RWPE2 (cell line): ENCODE results near the gene PRSS33.
A peak's percentile ranks its signal among the peaks of the same experiment; 100 is the strongest.

ENCODE experiments used
- ATAC-seq: fragments of 200-7000 bp; cut with Tn5 transposase; 3 replicates; pipeline ENCODE4 v1.9.1; 2021; ENCODE audit warnings: low read depth
- DNase-seq: peaks from one replicate; pipeline ENCODE4 v3.0.0-alpha.2; 2020; ENCODE audit warnings: low spot score
- H3K27ac ChIP-seq: fragments of 450-650 bp; 2 replicates; pipeline ENCODE4 v1.5.1; 2017; ENCODE audit warnings: mild to moderate bottlenecking; ENCODE audit not compliant: poor library complexity, severe bottlenecking
- H3K27me3 ChIP-seq: fragments of 250-450 bp; sonication (Bioruptor Pico); 2 replicates; pipeline ENCODE4 v1.5.1; 2021; ENCODE audit warnings: mild to moderate bottlenecking, moderate library complexity; ENCODE audit not compliant: insufficient read depth, poor library complexity, severe bottlenecking
- H3K36me3 ChIP-seq: fragments of 250-450 bp; sonication (Bioruptor Pico); 2 replicates; pipeline ENCODE4 v1.5.1; 2020; ENCODE audit warnings: low read depth, mild to moderate bottlenecking, moderate library complexity
- H3K4me1 ChIP-seq: fragments of 250-450 bp; sonication (Bioruptor Pico); 2 replicates; pipeline ENCODE4 v1.5.1; 2021; ENCODE audit warnings: mild to moderate bottlenecking, moderate library complexity; ENCODE audit not compliant: insufficient read depth, poor library complexity, severe bottlenecking
- H3K4me3 ChIP-seq: fragments of 250-450 bp; sonication (Bioruptor Pico); 2 replicates; pipeline ENCODE4 v1.5.1; 2021; ENCODE audit warnings: mild to moderate bottlenecking, moderate library complexity; ENCODE audit not compliant: severe bottlenecking
- H3K9me3 ChIP-seq: fragments of 250-450 bp; sonication (Bioruptor Pico); 2 replicates; pipeline ENCODE4 v1.5.1; 2021; ENCODE audit warnings: mild to moderate bottlenecking, moderate library complexity; ENCODE audit not compliant: severe bottlenecking
- TF ChIP-seq, protein P1 (sequence below): fragments of 450-650 bp; IDR thresholded peaks from one replicate; pipeline ENCODE4 v1.5.1; 2017; ENCODE audit warnings: mild to moderate bottlenecking, moderate library complexity; ENCODE audit not compliant: poor library complexity, severe bottlenecking

PRSS33 gene

DNA sequence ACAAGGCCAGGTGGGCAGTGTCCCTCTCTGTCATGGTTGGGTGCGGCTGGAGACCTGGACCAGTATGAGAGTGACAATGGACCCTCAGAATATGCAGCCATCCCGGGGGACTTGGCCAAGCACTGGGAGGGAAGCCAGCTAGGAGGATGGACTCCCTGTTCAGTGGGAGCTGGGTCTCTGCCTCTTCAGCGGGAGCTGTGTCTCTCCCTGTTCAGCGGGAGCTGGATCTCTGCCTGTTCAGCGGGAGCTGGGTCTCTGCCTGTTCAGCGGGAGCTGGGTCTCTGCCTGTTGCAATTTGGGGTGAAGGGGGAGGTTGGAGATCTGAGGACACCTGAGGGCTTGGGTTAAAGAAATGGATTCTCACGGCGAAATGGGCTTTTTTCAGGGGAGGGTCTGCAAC, 3.8 kb upstream of the PRSS33 start:
- Histone ChIP-seq H3K36me3 (no peaks in the 10 kb centered on the region), H3K27ac (no peak overlapping the region), H3K27me3 (no peaks in the 10 kb centered on the region), H3K4me3 (no peak overlapping the region), H3K4me1 (peaks cover 22% of the 10 kb centered on the region), H3K9me3 (no peaks in the 10 kb centered on the region)
- TF ChIP-seq, protein P1, sequence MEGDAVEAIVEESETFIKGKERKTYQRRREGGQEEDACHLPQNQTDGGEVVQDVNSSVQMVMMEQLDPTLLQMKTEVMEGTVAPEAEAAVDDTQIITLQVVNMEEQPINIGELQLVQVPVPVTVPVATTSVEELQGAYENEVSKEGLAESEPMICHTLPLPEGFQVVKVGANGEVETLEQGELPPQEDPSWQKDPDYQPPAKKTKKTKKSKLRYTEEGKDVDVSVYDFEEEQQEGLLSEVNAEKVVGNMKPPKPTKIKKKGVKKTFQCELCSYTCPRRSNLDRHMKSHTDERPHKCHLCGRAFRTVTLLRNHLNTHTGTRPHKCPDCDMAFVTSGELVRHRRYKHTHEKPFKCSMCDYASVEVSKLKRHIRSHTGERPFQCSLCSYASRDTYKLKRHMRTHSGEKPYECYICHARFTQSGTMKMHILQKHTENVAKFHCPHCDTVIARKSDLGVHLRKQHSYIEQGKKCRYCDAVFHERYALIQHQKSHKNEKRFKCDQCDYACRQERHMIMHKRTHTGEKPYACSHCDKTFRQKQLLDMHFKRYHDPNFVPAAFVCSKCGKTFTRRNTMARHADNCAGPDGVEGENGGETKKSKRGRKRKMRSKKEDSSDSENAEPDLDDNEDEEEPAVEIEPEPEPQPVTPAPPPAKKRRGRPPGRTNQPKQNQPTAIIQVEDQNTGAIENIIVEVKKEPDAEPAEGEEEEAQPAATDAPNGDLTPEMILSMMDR: no peak
- DNase-seq (peak; percentile 27), ATAC-seq (no peak)

DNA sequence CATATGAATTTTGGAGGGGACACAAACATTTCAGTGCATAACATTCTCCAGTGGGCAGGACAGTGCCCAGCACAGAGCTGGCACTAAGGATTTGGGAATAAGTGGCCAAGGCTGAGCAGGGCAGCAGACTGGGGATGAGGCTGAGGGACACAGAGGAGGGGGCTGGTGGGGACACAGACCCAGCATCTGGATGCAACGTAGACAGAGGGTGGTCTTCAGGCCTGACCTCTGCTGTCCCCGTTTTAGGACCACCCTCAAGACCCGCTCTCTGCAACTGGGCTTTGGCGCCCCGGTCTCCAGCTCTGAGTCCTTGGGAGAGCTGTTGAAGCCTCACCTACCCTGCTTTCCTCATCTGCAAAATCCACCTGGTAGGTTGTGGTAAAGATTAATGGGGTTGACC, 3.3 kb upstream of the PRSS33 start:
- ATAC-seq (no peak), DNase-seq (peak; percentile 39)
- H3K4me3 ChIP-seq: no peak overlapping the region
- no peaks in the 10 kb centered on the region for H3K36me3 ChIP-seq
- TF ChIP-seq, protein P1: no peak
- H3K27me3 ChIP-seq: peaks cover 3% of the 10 kb centered on the region
- no peak overlapping the region for H3K27ac ChIP-seq
- peaks cover 17% of the 10 kb centered on the region for H3K4me1 ChIP-seq
- H3K9me3 ChIP-seq: no peaks in the 10 kb centered on the region

- peaks cover 4% of the 10 kb centered on the region for H3K27me3 ChIP-seq
- no peaks in the 10 kb centered on the region for H3K36me3 ChIP-seq
- no peaks in the 10 kb centered on the region for H3K4me1 ChIP-seq
- ATAC-seq: no peak
- DNase-seq: peak; percentile 43
- TF ChIP-seq, protein P1: no peak
- H3K9me3 ChIP-seq: no peaks in the 10 kb centered on the region
- H3K27ac ChIP-seq: no peak overlapping the region
- H3K4me3 ChIP-seq: no peak overlapping the region
These were observed 601 bp upstream of the PRSS33 start for GRCh38 chr16:2787961-2788360.

GRCh38 chr16:2786826-2787151, 571 bp downstream of the PRSS33 start:
- H3K9me3 ChIP-seq: no peaks in the 10 kb centered on the region
- H3K4me1 ChIP-seq: no peaks in the 10 kb centered on the region
- no peak for DNase-seq
- ATAC-seq: no peak
- H3K27me3 ChIP-seq: peaks cover 4% of the 10 kb centered on the region
- H3K4me3 ChIP-seq: no peak overlapping the region
- no peaks in the 10 kb centered on the region for H3K36me3 ChIP-seq
- H3K27ac ChIP-seq: no peak overlapping the region
- TF ChIP-seq, protein P1: no peak

DNA sequence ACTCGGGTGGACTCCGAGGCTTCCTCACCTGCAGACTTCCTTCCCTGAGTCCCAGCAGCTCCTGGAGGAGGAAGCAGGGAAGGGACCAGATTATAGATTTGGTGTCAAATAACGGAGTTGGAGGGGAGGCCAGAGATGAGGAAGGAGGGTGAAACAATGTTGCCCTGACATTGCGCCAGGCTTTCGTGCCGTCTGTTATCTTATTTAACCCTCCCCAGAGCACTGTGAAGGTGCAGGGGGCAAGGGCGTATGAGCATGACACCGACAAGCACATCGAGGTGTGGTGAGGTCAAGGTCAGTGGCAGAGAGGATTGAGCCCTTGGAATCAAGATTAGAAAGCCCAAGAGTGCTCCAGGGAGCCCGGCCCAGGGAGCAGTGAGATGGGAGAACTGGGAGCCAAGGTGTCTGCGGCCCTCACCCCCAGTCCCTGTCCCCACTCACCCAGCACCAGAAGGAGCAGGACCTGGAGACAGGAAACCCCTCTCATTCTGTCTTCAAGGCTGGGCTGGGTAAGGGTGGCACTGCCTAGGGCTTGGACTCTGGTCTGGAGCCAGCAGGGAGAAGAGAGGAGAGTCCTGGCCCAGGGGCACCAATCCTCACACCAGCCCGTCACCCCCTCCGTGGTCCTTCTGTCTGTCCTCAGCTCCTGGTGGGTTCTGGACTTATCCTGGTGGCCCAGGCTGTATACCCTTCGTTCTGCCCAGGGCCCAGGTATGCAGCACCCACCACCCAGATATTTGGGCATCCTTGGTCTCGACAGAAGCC, 1.1 kb downstream of the PRSS33 start:
- Histone ChIP-seq H3K27ac (no peak overlapping the region), H3K9me3 (no peaks in the 10 kb centered on the region), H3K27me3 (peaks cover 4% of the 10 kb centered on the region), H3K4me3 (no peak overlapping the region), H3K36me3 (no peaks in the 10 kb centered on the region), H3K4me1 (no peaks in the 10 kb centered on the region)
- TF ChIP-seq, protein P1: no peak
- ATAC-seq: peak; percentile 20; the same call in 1 of the 3 replicates
- peak; percentile 34 for DNase-seq
